Upper lobe of left lung (tissue), 6 donors: ENCODE data around the gene ATP6V0B. TPM values are rescaled to one million over a fixed set of nuclear protein-coding genes. Genes with fewer than 3 reads are reported as not detected.
A peak's percentile ranks its signal among the peaks of the same experiment; 100 is the strongest.

Experiments
- ATAC-seq, 2 donors: fragments of 200-7000 bp; cut with Tn5 transposase; one replicate each; pipeline ENCODE4 v1.9.1; 2022; ENCODE audit warnings: mild to moderate bottlenecking in 2 of 2, moderate library complexity in 2 of 2; ENCODE audit not compliant: low FRiP score in 2 of 2
- DNase-seq, 2 donors: peaks; one replicate each; pipeline ENCODE4 v3.0.0-alpha.2; 2019 to 2020
- H3K27ac ChIP-seq, 4 donors: fragments of 200-600 bp; sonication (generic); one replicate each; pipeline ENCODE4 v1.5.1; 2016 to 2019
- H3K27me3 ChIP-seq, 4 donors: fragments of 200-600 bp; sonication (generic); one replicate each; pipeline ENCODE4 v1.5.1; 2017 to 2019
- H3K36me3 ChIP-seq, 4 donors: fragments of 200-600 bp; sonication (generic); one replicate each; pipeline ENCODE4 v1.5.1; 2016 to 2019
- H3K4me1 ChIP-seq, 4 donors: fragments of 200-600 bp; sonication (generic); one replicate each; pipeline ENCODE4 v1.5.1; 2018 to 2019
- H3K4me3 ChIP-seq, 4 donors: fragments of 200-600 bp; sonication (generic); one replicate each; pipeline ENCODE4 v1.5.1; 2017 to 2019; ENCODE audit warnings: mild to moderate bottlenecking in 2 of 4, moderate library complexity in 1 of 4
- H3K9me3 ChIP-seq, 4 donors: fragments of 200-600 bp; sonication (generic); one replicate each; pipeline ENCODE4 v1.5.1; 2018 to 2019
- CTCF ChIP-seq, 6 experiments: fragments of 450-650 bp in 4 of 6; fragments of 200-600 bp in 2 of 6; sonication (generic) in 2 of 6; IDR thresholded peaks; one replicate each; pipeline ENCODE4 v1.5.1; 2016 to 2019; ENCODE audit warnings: antibody characterized with exemption in 6 of 6
- EP300 ChIP-seq, 4 donors: sonication (generic); formaldehyde crosslinking; IDR thresholded peaks; one replicate each; pipeline ENCODE4 v1.5.1; 2017; ENCODE audit warnings: antibody characterized with exemption in 4 of 4, control low read depth in 2 of 4
- POLR2A ChIP-seq, 4 donors: fragments of 450-650 bp; IDR thresholded peaks; one replicate each; pipeline ENCODE4 v1.5.1; 2016 to 2017; ENCODE audit warnings: antibody characterized with exemption in 4 of 4, mild to moderate bottlenecking in 2 of 4
- POLR2AphosphoS5 ChIP-seq, 2 donors: sonication (generic); formaldehyde crosslinking; IDR thresholded peaks; one replicate each; pipeline ENCODE4 v1.5.1; 2017; ENCODE audit warnings: antibody characterized with exemption in 2 of 2
- WGBS, 2 donors: methylation state at CpG; one replicate each; pipeline ENCODE4 v1.1.5; 2017 to 2018; 5-methylcytosine and 5-hydroxymethylcytosine counted together
- total RNA-seq, 6 donors: library from RNA; depleted of rRNA in 4 of 6; stranded (reverse); fragments of >200 nt in 4 of 6; gene quantifications; one replicate each; pipeline versions ENCODE4 v1.1.0 to v1.2.1, GENCODE V29; 2016 to 2021
- donor health status: DM: no; HTN: no; CAD: no; lungs with moderate emphysema.
- donor health status: DM: no; HTN: yes; CAD: no; lungs with severe emphysema.

ATP6V0B gene
- total RNA-seq, 6 donors from 2014 or later, result 98.0 to 225 (median 161) TPM

GRCh38 chr1:44019466-44019948 is 44.7 kb downstream of the ATP6V0B start:
- Histone ChIP-seq H3K4me3 (no peak overlapping the region), H3K9me3 (no peaks in the 10 kb centered on the region), H3K36me3 (peaks cover 0 to 13% (median 3%) of the 10 kb centered on the region in 4 donors), H3K27me3 (no peaks in the 10 kb centered on the region), H3K27ac (no peak overlapping the region), H3K4me1 (no peaks in the 10 kb centered on the region)
- WGBS, 2 donors, result 81 to 88% methylated on average over 4 to 13 of the region's 13 CpGs
- ATAC-seq, result no peak
- TF ChIP-seq CTCF (IDR thresholded peaks at IDR 0.05) (no peak), POLR2AphosphoS5 (IDR thresholded peaks at IDR 0.05) (no peak), POLR2A (IDR thresholded peaks at IDR 0.05) (no peak), EP300 (IDR thresholded peaks at IDR 0.05) (no peak)
- no peak for DNase-seq

- DNase-seq (no peak), ATAC-seq (no peak)
- WGBS, 2 donors, result 63 to 71% methylated on average over 3 to 6 of the region's 6 CpGs
- H3K27ac ChIP-seq, result no peak overlapping the region
- H3K9me3 ChIP-seq, result no peaks in the 10 kb centered on the region
- peaks cover 0 to 4% (median 0%) of the 10 kb centered on the region in 4 donors for H3K4me1 ChIP-seq
- peaks cover 0 to 13% (median 3%) of the 10 kb centered on the region in 4 donors for H3K36me3 ChIP-seq
- no peaks in the 10 kb centered on the region for H3K27me3 ChIP-seq
- no peak overlapping the region for H3K4me3 ChIP-seq
- TF ChIP-seq EP300 (IDR thresholded peaks at IDR 0.05), result no peak
- TF ChIP-seq POLR2A (IDR thresholded peaks at IDR 0.05), result no peak
- TF ChIP-seq CTCF (IDR thresholded peaks at IDR 0.05), result no peak
- TF ChIP-seq POLR2AphosphoS5 (IDR thresholded peaks at IDR 0.05), result no peak
These were observed 45.7 kb downstream of the ATP6V0B start for GRCh38 chr1:44020464-44020863.

- no peaks in the 10 kb centered on the region for H3K9me3 ChIP-seq
- ATAC-seq, result no peak
- H3K36me3 ChIP-seq, result peaks cover 0 to 13% (median 3%) of the 10 kb centered on the region in 4 donors
- peaks cover 0 to 6% (median 0%) of the 10 kb centered on the region in 4 donors for H3K4me1 ChIP-seq
- 78 to 91% methylated on average over 3 to 8 of the region's 8 CpGs for whole genome bisulfite sequencing, 2 donors
- no peak for DNase-seq
- no peaks in the 10 kb centered on the region for H3K27me3 ChIP-seq
- H3K4me3 ChIP-seq, result no peak overlapping the region
- no peak overlapping the region for H3K27ac ChIP-seq
- TF ChIP-seq POLR2A (IDR thresholded peaks at IDR 0.05) (no peak), POLR2AphosphoS5 (IDR thresholded peaks at IDR 0.05) (no peak), EP300 (IDR thresholded peaks at IDR 0.05) (no peak), CTCF (IDR thresholded peaks at IDR 0.05) (no peak)
These were observed 46.4 kb downstream of the ATP6V0B start for GRCh38 chr1:44021156-44021555.

- H3K9me3 ChIP-seq, result no peaks in the 10 kb centered on the region
- ATAC-seq (no peak), DNase-seq (no peak)
- H3K4me1 ChIP-seq, result peaks cover 0 to 12% (median 0%) of the 10 kb centered on the region in 4 donors
- H3K27ac ChIP-seq, result peak overlapping the region in 2 of 4 donors; percentile 6 to 19
- H3K36me3 ChIP-seq, result peaks cover 0 to 13% (median 3%) of the 10 kb centered on the region in 4 donors
- H3K4me3 ChIP-seq, result no peak overlapping the region
- TF ChIP-seq POLR2AphosphoS5 (IDR thresholded peaks at IDR 0.05) (no peak), CTCF (IDR thresholded peaks at IDR 0.05) (no peak), POLR2A (IDR thresholded peaks at IDR 0.05) (no peak), EP300 (IDR thresholded peaks at IDR 0.05) (no peak)
- WGBS, 2 donors, result 81 to 86% methylated on average over 10 of the region's 10 CpGs
- no peaks in the 10 kb centered on the region for H3K27me3 ChIP-seq
These were observed 47.0 kb downstream of the ATP6V0B start for GRCh38 chr1:44021581-44022321.
